ENCODE results near the gene OLFM4.

- TF ChIP-seq CTCF (IDR thresholded peaks at IDR 0.05; ENCODE audit: insufficient read depth, low read depth, low read length) (no peak), EZH2 (IDR thresholded peaks at IDR 0.05; ENCODE audit: insufficient read depth, low read length) (no peak)
These were observed 45.5 kb downstream of the OLFM4 start for GRCh38 chr13:53074114-53074513.
